Uterus (tissue), 4 donors: Measurements from ENCODE around the gene UCK2. TPM values are rescaled to one million over a fixed set of nuclear protein-coding genes. Genes with fewer than 3 reads are reported as not detected.

ENCODE experiments used
- DNase-seq, 2 donors: peaks; one replicate each; pipeline ENCODE4 v3.0.0-alpha.2; 2019 to 2020
- H3K27ac ChIP-seq, 2 donors: fragments of 200-600 bp; sonication (generic); 1 replicate in 1 of 2; 2 replicates in 1 of 2; pipeline ENCODE4 v1.5.1; 2016 to 2018
- H3K27me3 ChIP-seq, 2 donors: fragments of 200-600 bp; sonication (generic); one replicate each; pipeline ENCODE4 v1.5.1; 2018 to 2019; ENCODE audit warnings: control low read depth in 1 of 2
- H3K36me3 ChIP-seq, 2 donors: fragments of 200-600 bp; sonication (generic); one replicate each; pipeline ENCODE4 v1.5.1; 2019; ENCODE audit warnings: control low read depth in 1 of 2
- H3K4me1 ChIP-seq, 2 donors: fragments of 200-600 bp; sonication (generic); one replicate each; pipeline ENCODE4 v1.5.1; 2018 to 2019; ENCODE audit warnings: control low read depth in 1 of 2
- H3K4me3 ChIP-seq, 2 donors: fragments of 200-600 bp; sonication (generic); 1 replicate in 1 of 2; 2 replicates in 1 of 2; pipeline ENCODE4 v1.5.1; 2018 to 2019; ENCODE audit warnings: mild to moderate bottlenecking in 1 of 2
- H3K9me3 ChIP-seq, 2 donors: fragments of 200-600 bp; sonication (generic); one replicate each; pipeline ENCODE4 v1.5.1; 2019; ENCODE audit warnings: control low read depth in 1 of 2
- POLR2A ChIP-seq, 2 donors: fragments of 450-650 bp; IDR thresholded peaks; one replicate each; pipeline ENCODE4 v1.6.1; 2016; ENCODE audit warnings: antibody characterized with exemption in 2 of 2, mild to moderate bottlenecking in 1 of 2, moderate library complexity in 1 of 2
- intact Hi-C: fragments of 100-400 bp; cut with DNase I; formaldehyde crosslinking; loops from one replicate; pipeline ENCODE4 v1.15.1; 2023; ENCODE audit warnings: low total_unique reads
- total RNA-seq, 4 donors: library from RNA; depleted of rRNA in 3 of 4; stranded (reverse); fragments of >200 nt in 3 of 4; gene quantifications; one replicate each; pipeline versions ENCODE4 v1.1.0 to v1.2.4, GENCODE V29; 2014 to 2023
- TF ChIP-seq, protein P1 (sequence below), 4 experiments: fragments of 200-600 bp in 2 of 4; fragments of 450-650 bp in 2 of 4; sonication (generic) in 2 of 4; IDR thresholded peaks; one replicate each; pipeline ENCODE4 v1.5.1; 2016 to 2019; ENCODE audit warnings: antibody characterized with exemption in 4 of 4, mild to moderate bottlenecking in 2 of 4, moderate library complexity in 1 of 4
- donor health status: DM: yes; HTN: yes; CAD: no.

The UCK2 gene
- total RNA-seq, 4 donors from 2014 or later, result 3.5 to 34.1 (median 25.7) TPM

DNA sequence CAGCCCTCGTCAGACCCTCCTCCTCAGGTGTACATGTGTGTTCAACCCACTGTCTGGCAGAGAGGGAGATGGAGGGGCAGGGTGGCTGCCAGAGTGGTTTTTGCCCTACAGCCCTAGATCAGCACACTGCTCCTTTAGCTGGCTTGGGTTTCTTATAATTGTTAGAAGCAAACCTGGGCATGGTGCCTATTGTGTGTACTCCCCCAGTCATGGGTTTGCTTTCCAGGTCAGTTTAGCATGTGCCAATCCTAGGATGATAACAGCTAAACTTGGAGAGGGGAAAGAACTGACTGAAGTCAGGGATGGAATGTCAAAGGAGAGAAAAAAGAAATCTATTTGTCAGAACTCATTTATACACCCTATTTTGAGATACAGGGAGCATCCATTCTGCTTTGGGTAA lies 63.3 kb downstream of the UCK2 start:
- no peak overlapping the region for H3K4me3 ChIP-seq
- TF ChIP-seq, protein P1, sequence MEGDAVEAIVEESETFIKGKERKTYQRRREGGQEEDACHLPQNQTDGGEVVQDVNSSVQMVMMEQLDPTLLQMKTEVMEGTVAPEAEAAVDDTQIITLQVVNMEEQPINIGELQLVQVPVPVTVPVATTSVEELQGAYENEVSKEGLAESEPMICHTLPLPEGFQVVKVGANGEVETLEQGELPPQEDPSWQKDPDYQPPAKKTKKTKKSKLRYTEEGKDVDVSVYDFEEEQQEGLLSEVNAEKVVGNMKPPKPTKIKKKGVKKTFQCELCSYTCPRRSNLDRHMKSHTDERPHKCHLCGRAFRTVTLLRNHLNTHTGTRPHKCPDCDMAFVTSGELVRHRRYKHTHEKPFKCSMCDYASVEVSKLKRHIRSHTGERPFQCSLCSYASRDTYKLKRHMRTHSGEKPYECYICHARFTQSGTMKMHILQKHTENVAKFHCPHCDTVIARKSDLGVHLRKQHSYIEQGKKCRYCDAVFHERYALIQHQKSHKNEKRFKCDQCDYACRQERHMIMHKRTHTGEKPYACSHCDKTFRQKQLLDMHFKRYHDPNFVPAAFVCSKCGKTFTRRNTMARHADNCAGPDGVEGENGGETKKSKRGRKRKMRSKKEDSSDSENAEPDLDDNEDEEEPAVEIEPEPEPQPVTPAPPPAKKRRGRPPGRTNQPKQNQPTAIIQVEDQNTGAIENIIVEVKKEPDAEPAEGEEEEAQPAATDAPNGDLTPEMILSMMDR (IDR thresholded peaks at IDR 0.05), result no peak
- no peak for TF ChIP-seq POLR2A (IDR thresholded peaks at IDR 0.05)
- intact Hi-C loops, result no loop called here
- no peak for DNase-seq
- H3K27me3 ChIP-seq, result no peaks in the 10 kb centered on the region
- no peaks in the 10 kb centered on the region for H3K4me1 ChIP-seq
- no peak overlapping the region for H3K27ac ChIP-seq
- no peaks in the 10 kb centered on the region for H3K9me3 ChIP-seq
- H3K36me3 ChIP-seq, result no peaks in the 10 kb centered on the region

DNA sequence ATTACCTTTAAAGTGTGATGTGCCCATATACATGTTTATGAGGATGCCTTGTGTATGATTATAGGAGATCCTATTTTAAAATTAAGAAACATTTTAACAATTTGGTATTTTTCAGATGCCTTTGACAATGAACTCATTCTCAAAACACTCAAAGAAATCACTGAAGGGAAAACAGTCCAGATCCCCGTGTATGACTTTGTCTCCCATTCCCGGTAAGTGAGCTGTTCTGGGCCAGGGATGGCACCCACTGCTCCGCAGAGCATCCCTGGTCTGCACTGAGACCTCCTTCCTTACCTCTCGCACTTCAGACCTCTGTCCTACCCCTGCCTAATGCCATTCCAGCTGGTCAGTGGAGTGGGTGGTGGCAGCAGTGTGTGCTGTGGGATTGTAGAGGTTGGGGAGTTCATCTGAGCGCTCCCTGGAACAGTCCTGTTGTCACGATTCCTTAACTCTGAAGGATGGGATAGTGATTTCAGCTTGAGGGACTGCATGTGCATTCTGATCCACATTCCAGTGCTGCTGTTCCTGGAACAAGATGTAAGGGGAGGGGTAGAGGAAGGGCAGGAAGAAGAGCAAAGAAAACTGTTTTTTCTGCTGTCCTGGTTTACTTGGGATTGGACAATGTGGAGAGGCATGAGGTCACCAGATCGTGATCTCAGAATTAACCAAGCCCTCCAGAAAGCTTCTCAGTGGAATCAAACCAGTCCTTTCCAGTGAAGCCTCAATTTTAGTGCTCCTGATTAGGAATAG lies 63.9 kb downstream of the UCK2 start:
- Histone ChIP-seq H3K4me3 (no peak overlapping the region), H3K36me3 (no peaks in the 10 kb centered on the region), H3K27ac (no peak overlapping the region), H3K27me3 (no peaks in the 10 kb centered on the region), H3K4me1 (no peaks in the 10 kb centered on the region), H3K9me3 (no peaks in the 10 kb centered on the region)
- intact Hi-C loops, result no loop called here
- TF ChIP-seq POLR2A (IDR thresholded peaks at IDR 0.05), result no peak
- TF ChIP-seq, protein P1 (IDR thresholded peaks at IDR 0.05), result no peak
- DNase-seq, result no peak

DNA sequence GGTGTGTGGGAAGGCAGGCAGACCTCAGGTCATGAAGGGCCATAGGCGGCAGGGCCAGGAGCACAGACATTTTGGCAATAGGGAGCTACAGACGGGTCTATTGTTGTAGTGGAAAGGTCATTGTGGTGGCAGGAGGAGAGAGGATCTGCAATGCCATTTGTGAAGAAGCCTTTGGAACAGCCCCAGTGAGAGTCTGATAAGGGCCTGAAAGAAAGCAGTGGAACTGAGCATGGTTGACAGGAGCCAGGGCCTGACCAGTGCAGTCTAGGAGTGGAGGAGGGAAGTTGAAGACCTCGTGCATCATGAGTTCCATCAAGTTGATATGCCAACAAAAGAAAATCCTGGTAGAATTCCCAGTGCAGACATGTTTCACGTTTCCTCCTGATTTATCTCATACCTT lies 65.5 kb downstream of the UCK2 start:
- no peaks in the 10 kb centered on the region for H3K9me3 ChIP-seq
- H3K27ac ChIP-seq, result no peak overlapping the region
- DNase-seq, result no peak
- H3K36me3 ChIP-seq, result no peaks in the 10 kb centered on the region
- no peak overlapping the region for H3K4me3 ChIP-seq
- H3K27me3 ChIP-seq, result no peaks in the 10 kb centered on the region
- intact Hi-C loops, result no loop called here
- H3K4me1 ChIP-seq, result no peaks in the 10 kb centered on the region
- TF ChIP-seq POLR2A (IDR thresholded peaks at IDR 0.05), result no peak
- TF ChIP-seq, protein P1 (IDR thresholded peaks at IDR 0.05), result no peak

DNA sequence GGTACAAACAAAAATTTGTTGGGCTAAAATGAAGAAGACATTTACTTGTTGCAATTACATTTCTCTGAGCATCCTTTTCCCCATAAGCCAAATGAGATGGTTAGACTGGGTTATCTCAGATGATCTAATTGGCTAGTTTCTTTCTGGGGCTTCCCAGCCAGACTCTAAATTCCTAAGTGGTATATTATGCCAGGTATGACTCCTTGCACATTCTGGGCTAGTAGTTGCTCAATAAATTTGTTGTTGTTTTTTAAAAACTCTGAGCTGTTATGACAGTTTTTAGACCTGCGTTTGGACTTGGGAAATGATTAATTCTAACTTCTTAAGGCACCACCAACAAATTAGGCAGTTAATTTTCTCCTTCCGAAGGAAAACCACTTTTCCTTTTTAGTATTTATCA lies 66.1 kb downstream of the UCK2 start:
- intact Hi-C loops, result no loop called here
- Histone ChIP-seq H3K4me3 (no peak overlapping the region), H3K36me3 (no peaks in the 10 kb centered on the region), H3K27me3 (no peaks in the 10 kb centered on the region), H3K27ac (no peak overlapping the region), H3K4me1 (peaks cover 0 to 1% of the 10 kb centered on the region in 2 donors), H3K9me3 (no peaks in the 10 kb centered on the region)
- no peak for DNase-seq
- TF ChIP-seq, protein P1 (IDR thresholded peaks at IDR 0.05), result no peak
- no peak for TF ChIP-seq POLR2A (IDR thresholded peaks at IDR 0.05)

DNA sequence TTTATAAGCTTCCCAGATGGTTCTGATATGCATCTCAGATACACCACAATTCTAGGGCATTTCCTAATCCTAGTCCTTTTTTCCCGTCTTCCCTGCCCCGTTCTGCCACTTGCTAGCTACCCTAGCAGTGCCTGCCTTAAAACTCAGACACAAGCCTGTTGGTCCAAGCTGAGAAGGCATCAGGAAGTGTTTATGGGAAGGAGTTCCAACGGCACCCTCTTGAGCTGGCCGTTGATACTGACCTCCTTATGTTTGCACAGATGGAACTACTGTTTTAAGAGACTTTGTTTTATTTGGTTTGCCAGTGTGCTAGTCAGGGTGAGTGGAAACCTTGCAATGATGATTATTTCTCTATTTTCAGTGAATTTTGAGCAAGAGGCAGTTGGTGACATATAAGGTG lies 67.2 kb downstream of the UCK2 start:
- no peak for TF ChIP-seq POLR2A (IDR thresholded peaks at IDR 0.05)
- TF ChIP-seq, protein P1 (IDR thresholded peaks at IDR 0.05), result no peak
- Histone ChIP-seq H3K36me3 (no peaks in the 10 kb centered on the region), H3K27ac (no peak overlapping the region), H3K9me3 (no peaks in the 10 kb centered on the region), H3K4me3 (no peak overlapping the region), H3K27me3 (no peaks in the 10 kb centered on the region), H3K4me1 (peaks cover 0 to 10% of the 10 kb centered on the region in 2 donors)
- DNase-seq, result no peak
- intact Hi-C loops, result no loop called here
